ENCODE measurements around the gene NUMB. TPM values are rescaled to one million over a fixed set of nuclear protein-coding genes. Genes with fewer than 3 reads are reported as not detected.
A peak's percentile ranks its signal among the peaks of the same experiment; 100 is the strongest.

NUMB gene
- total RNA-seq, 4 donors from 2014 or later, result 105 to 125 (median 117) TPM

GRCh38 chr14:73234029-73234428 lies 224.3 kb downstream of the NUMB start:
- Histone ChIP-seq H3K4me3 (no peak overlapping the region), H3K27ac (no peak overlapping the region), H3K27me3 (no peaks in the 10 kb centered on the region), H3K9me3 (no peaks in the 10 kb centered on the region), H3K36me3 (no peaks in the 10 kb centered on the region), H3K4me1 (peaks cover 0 to 36% (median 15%) of the 10 kb centered on the region in 4 donors)
- TF ChIP-seq POLR2A (IDR thresholded peaks at IDR 0.05), result no peak
- TF ChIP-seq, protein P1, sequence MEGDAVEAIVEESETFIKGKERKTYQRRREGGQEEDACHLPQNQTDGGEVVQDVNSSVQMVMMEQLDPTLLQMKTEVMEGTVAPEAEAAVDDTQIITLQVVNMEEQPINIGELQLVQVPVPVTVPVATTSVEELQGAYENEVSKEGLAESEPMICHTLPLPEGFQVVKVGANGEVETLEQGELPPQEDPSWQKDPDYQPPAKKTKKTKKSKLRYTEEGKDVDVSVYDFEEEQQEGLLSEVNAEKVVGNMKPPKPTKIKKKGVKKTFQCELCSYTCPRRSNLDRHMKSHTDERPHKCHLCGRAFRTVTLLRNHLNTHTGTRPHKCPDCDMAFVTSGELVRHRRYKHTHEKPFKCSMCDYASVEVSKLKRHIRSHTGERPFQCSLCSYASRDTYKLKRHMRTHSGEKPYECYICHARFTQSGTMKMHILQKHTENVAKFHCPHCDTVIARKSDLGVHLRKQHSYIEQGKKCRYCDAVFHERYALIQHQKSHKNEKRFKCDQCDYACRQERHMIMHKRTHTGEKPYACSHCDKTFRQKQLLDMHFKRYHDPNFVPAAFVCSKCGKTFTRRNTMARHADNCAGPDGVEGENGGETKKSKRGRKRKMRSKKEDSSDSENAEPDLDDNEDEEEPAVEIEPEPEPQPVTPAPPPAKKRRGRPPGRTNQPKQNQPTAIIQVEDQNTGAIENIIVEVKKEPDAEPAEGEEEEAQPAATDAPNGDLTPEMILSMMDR (IDR thresholded peaks at IDR 0.05), result no peak
- no peak for DNase-seq

DNA sequence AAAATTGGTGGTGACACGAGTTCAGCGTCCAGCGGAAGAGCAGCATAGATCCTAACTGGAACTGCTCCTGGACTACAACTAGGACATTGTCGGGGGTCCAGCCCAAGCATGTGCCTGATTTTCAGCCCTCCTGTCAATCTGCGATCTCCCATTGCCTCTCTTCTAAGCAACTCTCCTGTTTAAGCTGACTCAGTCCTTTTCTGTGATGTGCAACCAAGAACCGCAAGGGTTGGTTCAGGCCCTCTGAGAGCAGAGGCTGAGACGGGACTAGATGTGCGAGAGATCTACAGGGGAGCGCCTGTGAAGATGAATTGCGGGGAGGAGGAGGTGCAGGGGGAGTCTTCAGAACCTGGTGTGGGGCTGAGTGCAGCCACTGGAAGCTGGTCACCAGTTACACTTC lies 224.8 kb downstream of the NUMB start:
- no peak overlapping the region for H3K27ac ChIP-seq
- no peaks in the 10 kb centered on the region for H3K9me3 ChIP-seq
- H3K4me1 ChIP-seq, result peaks cover 0 to 36% (median 14%) of the 10 kb centered on the region in 4 donors
- H3K36me3 ChIP-seq, result no peaks in the 10 kb centered on the region
- TF ChIP-seq, protein P1 (IDR thresholded peaks at IDR 0.05), result no peak
- no peaks in the 10 kb centered on the region for H3K27me3 ChIP-seq
- no peak overlapping the region for H3K4me3 ChIP-seq
- no peak for DNase-seq

DNA sequence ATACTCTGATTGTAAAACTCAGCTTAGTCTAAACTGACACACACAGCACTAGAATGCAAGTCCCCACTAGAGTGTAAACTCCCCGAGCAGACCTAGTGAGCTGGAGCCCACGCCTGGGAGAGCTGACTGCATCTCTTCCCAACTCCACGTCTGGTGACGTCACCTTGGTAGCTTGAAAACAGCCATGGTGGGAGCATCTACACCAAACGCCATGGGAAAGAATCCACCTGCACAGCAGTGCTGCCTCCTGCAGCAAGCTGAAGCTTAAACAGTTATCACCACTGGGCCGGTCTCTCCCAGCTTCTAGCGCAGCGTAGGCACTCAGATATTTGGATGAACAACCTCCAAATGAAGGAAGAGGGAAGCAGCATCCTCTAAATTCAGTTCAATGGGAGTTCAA lies 225.4 kb downstream of the NUMB start:
- TF ChIP-seq, protein P1 (IDR thresholded peaks at IDR 0.05), result no peak
- TF ChIP-seq POLR2A (IDR thresholded peaks at IDR 0.05), result no peak
- H3K4me1 ChIP-seq, result peaks cover 0 to 36% (median 8%) of the 10 kb centered on the region in 4 donors
- no peaks in the 10 kb centered on the region for H3K9me3 ChIP-seq
- no peaks in the 10 kb centered on the region for H3K27me3 ChIP-seq
- H3K27ac ChIP-seq, result peak overlapping the region in 1 of 4 donors; percentile 6
- H3K36me3 ChIP-seq, result no peaks in the 10 kb centered on the region
- no peak overlapping the region for H3K4me3 ChIP-seq
- DNase-seq, result no peak

GRCh38 chr14:73231981-73232851 lies 226.1 kb downstream of the NUMB start:
- no peaks in the 10 kb centered on the region for H3K9me3 ChIP-seq
- H3K27ac ChIP-seq, result no peak overlapping the region
- DNase-seq, result no peak
- TF ChIP-seq POLR2A (IDR thresholded peaks at IDR 0.05), result no peak
- TF ChIP-seq, protein P1 (IDR thresholded peaks at IDR 0.05), result peak in 2 of 6 experiments; percentile 18 to 20
- peaks cover 0 to 3% (median 0%) of the 10 kb centered on the region in 3 donors for H3K36me3 ChIP-seq
- no peaks in the 10 kb centered on the region for H3K27me3 ChIP-seq
- H3K4me1 ChIP-seq, result peaks cover 0 to 31% (median under 1%) of the 10 kb centered on the region in 4 donors
- H3K4me3 ChIP-seq, result no peak overlapping the region

DNA sequence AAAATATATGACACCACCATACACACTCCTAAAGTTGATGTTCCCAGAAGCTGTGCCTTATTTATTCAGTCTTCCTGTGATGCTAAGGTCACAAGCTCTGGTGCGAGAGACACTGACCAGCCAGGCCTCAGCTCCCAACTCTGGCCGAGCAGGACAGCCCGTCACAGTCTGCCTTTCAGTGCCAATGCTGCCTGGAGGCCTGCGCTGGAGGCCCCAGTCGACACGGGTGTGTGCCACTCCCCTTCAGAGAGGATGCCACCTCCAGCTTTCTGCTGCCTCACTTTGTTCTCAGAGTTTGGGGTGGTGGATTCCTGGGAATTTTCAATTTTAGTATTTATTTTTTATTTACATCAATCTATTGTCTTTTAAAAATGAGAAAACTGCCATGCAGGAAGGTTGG lies 228.3 kb downstream of the NUMB start:
- H3K27me3 ChIP-seq, result no peaks in the 10 kb centered on the region
- H3K36me3 ChIP-seq, result peaks cover 0 to 6% (median 0%) of the 10 kb centered on the region in 3 donors
- no peak for TF ChIP-seq POLR2A (IDR thresholded peaks at IDR 0.05)
- TF ChIP-seq, protein P1 (IDR thresholded peaks at IDR 0.05), result no peak
- peaks cover 0 to 15% (median 0%) of the 10 kb centered on the region in 4 donors for H3K4me1 ChIP-seq
- no peaks in the 10 kb centered on the region for H3K9me3 ChIP-seq
- H3K4me3 ChIP-seq, result no peak overlapping the region
- no peak overlapping the region for H3K27ac ChIP-seq
- no peak for DNase-seq
